GM12878 (cell line): ENCODE data around the gene SENP5. TPM values are rescaled to one million over a fixed set of nuclear protein-coding genes. Genes with fewer than 3 reads are reported as not detected.

Source experiments
- DPF2 ChIP-seq: fragments of 450-650 bp; IDR thresholded peaks from 2 replicates; pipeline ENCODE4 v1.6.1; 2017; ENCODE audit warnings: mild to moderate bottlenecking
- SMARCA5 ChIP-seq: fragments of 450-650 bp; IDR thresholded peaks from 2 replicates; pipeline ENCODE4 v1.6.1; 2017; ENCODE audit warnings: mild to moderate bottlenecking
- polyA plus RNA-seq, 11 experiments: library from polyadenylated mRNA; depleted of rRNA in 4 of 11; unstranded in 6 of 11; stranded (reverse) in 5 of 11; fragments of >200 nt; fragmentation: Nextera tagmentation in 4 of 11; fragmentation: Illumina TruSeq in 1 of 11; extraction: Ambion mirVana in 4 of 11; extraction: Trizol in 1 of 11; gene quantifications; 1 replicate in 1 of 11; 2 replicates in 10 of 11; pipeline versions ENCODE4 v1.2.1 to v1.2.3, GENCODE V29; 2011 to 2016; ENCODE audit warnings: inconsistent platforms in 2 of 11, missing spikeins in 2 of 11, low read depth in 1 of 11
- total RNA-seq, 4 experiments: library from RNA; depleted of rRNA in 3 of 4; stranded (reverse); fragments of >200 nt in 3 of 4; fragmentation: Illumina TruSeq in 1 of 4; extraction: Trizol in 1 of 4; gene quantifications; 2 replicates each; pipeline versions ENCODE4 v1.2.1 to v1.2.3, GENCODE V29; 2013 to 2021
- TF ChIP-seq, protein P1 (sequence below): IDR thresholded peaks from 2 replicates; pipeline ENCODE4 v1.6.1; 2012; ENCODE audit warnings: improper control_type of control experiment, low read depth, low read length; ENCODE audit not compliant: insufficient replicate concordance
- TF ChIP-seq, protein P2 (sequence below): fragments of 450-650 bp; IDR thresholded peaks from 2 replicates; pipeline ENCODE4 v1.6.1; 2017; ENCODE audit warnings: mild to moderate bottlenecking

Gene SENP5
- total and polyA plus RNA-seq, 10 of the 15 experiments (the other 5 are each of a cell fraction or from before 2014, with no cell fraction given): 6.4 to 28.4 (median 15.6) TPM

DNA sequence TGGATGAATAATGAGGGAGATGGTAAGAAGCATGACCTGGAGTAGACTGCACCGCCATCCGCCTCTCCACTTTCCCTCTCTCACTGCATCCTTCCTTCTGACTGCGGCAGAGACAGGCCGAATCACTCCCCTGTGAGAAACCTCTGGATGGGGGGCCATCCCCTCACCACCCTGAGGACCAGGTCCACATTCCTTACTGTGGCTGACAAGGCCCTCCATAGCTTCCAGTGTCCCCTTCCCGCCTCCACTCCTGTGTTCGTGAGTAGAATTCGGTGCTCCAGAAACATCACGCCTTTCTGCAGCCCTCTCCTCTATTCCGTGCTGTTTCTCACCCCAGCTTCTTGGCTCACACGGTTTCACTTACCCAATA is 98.1 kb downstream of the SENP5 start (continued):
- TF ChIP-seq, protein P1, sequence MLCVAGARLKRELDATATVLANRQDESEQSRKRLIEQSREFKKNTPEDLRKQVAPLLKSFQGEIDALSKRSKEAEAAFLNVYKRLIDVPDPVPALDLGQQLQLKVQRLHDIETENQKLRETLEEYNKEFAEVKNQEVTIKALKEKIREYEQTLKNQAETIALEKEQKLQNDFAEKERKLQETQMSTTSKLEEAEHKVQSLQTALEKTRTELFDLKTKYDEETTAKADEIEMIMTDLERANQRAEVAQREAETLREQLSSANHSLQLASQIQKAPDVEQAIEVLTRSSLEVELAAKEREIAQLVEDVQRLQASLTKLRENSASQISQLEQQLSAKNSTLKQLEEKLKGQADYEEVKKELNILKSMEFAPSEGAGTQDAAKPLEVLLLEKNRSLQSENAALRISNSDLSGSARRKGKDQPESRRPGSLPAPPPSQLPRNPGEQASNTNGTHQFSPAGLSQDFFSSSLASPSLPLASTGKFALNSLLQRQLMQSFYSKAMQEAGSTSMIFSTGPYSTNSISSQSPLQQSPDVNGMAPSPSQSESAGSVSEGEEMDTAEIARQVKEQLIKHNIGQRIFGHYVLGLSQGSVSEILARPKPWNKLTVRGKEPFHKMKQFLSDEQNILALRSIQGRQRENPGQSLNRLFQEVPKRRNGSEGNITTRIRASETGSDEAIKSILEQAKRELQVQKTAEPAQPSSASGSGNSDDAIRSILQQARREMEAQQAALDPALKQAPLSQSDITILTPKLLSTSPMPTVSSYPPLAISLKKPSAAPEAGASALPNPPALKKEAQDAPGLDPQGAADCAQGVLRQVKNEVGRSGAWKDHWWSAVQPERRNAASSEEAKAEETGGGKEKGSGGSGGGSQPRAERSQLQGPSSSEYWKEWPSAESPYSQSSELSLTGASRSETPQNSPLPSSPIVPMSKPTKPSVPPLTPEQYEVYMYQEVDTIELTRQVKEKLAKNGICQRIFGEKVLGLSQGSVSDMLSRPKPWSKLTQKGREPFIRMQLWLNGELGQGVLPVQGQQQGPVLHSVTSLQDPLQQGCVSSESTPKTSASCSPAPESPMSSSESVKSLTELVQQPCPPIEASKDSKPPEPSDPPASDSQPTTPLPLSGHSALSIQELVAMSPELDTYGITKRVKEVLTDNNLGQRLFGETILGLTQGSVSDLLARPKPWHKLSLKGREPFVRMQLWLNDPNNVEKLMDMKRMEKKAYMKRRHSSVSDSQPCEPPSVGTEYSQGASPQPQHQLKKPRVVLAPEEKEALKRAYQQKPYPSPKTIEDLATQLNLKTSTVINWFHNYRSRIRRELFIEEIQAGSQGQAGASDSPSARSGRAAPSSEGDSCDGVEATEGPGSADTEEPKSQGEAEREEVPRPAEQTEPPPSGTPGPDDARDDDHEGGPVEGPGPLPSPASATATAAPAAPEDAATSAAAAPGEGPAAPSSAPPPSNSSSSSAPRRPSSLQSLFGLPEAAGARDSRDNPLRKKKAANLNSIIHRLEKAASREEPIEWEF: no peak
- TF ChIP-seq SMARCA5: no peak
- no peak for TF ChIP-seq DPF2
- TF ChIP-seq, protein P2, sequence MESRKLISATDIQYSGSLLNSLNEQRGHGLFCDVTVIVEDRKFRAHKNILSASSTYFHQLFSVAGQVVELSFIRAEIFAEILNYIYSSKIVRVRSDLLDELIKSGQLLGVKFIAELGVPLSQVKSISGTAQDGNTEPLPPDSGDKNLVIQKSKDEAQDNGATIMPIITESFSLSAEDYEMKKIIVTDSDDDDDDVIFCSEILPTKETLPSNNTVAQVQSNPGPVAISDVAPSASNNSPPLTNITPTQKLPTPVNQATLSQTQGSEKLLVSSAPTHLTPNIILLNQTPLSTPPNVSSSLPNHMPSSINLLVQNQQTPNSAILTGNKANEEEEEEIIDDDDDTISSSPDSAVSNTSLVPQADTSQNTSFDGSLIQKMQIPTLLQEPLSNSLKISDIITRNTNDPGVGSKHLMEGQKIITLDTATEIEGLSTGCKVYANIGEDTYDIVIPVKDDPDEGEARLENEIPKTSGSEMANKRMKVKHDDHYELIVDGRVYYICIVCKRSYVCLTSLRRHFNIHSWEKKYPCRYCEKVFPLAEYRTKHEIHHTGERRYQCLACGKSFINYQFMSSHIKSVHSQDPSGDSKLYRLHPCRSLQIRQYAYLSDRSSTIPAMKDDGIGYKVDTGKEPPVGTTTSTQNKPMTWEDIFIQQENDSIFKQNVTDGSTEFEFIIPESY: no peak
